Cerebellar nuclear complex (tissue), 1 donor: ENCODE data around the gene STOML1.
A peak's percentile ranks its signal among the peaks of the same experiment; 100 is the strongest.
"Not testable (repeated sequence)": the region's sequence is repeated elsewhere in the genome, so short reads cannot be mapped to it uniquely, and the experiment has no call there.

Source experiments
- DNase-seq, 2 experiments: peaks; one replicate each; lab custom pipeline; 2025; lab: John Stamatoyannopoulos, UW

The STOML1 gene

DNA sequence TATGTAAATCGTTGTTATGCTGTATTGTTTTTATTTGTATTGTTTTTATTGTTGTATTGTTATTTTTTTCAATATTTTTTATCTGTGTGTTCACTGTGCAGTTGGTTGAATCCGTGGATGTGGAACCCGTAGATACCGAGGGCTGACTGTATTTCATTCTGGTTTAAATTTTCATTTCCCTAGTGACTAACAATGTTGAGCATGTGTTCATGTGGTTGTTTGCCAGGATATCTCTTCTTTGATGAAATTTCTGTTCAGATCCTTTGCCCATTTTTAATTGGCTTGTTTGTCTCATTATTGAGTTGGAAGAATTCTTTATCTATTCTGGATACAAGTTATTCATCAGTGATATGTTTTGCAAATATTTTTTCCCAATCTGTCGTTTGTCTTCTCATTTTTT is 29.7 kb downstream of the STOML1 start:
- DNase-seq: no peak

DNA sequence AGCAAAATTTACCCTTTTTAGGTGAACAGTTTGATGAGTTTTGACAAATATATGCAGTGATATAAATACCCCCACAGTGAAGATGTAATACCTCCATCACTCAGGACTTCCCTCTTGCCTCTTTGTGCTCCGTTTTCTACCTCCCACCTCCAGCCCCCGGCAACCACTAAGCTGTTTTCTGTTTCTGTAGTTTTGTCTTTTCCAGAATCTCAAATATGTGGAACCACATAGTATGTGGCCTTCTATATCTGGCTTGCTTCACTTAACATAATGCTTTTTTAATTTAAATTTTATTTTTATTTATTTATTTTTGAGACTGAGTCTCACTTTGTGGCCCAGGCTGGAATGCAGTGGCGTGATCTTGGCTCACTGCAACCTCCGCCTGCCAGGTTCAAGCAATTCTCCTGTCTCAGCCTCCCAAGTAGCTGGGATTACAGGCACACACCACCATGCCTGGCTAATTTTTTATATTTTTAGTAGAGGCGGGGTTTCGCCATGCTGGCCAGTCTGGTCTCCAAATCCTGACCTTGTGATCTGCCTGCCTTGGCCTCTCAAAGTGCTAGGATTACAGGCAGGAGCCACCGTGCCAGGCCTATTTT is 31.5 kb downstream of the STOML1 start:
- not testable (repeated sequence) for DNase-seq

DNA sequence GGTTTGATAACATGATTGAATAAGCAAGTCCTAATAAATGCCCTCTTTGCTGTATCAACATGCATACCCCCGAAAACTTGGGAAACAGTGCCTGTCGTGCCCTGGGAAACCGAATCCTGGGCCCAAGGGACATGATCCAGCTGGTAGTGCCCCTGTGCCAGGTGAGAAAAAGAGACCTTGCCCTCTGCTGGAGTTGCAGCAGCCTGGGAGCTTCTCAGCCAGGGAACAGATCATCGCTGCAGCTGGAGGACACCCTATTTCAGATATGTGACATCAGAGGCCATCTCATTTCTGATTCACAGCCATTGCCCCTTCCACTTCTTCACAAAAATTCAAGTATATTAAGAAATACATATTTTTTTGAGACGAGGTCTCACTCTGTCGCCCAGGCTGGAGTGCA is 32.3 kb downstream of the STOML1 start:
- no peak for DNase-seq

DNA sequence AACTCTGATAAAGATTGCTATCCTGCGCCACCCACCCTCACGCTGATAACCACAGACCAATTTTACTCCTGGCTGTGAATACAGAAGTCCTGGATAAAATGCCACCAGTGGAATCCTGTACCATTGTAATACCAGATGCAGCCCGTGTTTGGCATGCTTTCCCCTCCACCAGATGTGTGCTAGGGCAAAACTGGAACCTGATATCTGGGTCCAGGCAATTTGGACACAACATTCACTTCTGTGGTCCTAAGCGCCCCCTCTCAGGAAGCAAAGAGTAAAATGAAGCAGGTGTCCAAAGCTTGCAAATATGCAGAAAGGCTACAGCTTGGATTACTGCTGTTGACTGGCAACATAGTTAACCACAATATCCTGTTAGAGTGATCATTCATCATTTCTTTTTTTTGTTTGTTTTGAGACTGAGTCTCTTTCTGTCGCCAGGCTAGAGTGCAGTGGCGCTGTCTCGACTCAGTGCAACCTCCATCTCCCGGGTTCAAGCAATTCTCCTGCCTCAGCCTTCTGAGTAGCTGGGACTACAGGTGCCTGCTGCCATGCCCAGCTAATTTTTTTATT is 33.0 kb downstream of the STOML1 start:
- DNase-seq: no peak

DNA sequence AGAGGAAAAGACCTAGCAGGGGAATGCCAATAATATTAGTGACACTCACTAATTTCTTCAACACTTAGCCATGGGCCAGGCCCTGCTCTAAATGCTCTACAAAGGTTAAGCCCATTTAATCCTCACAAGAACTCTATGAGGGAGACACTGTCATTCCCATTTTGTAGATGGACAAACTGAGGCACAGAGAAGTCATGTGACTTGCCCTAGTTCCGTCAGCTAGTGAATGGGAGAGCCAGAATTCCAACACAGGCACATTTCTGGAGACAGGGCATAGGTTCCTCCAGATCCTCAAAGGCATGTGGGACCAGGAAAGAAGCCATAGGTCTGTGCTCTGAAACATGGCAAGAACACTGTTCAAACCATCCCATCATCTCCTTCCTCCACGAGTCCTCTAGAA is 34.3 kb downstream of the STOML1 start:
- DNase-seq: no peak

DNA sequence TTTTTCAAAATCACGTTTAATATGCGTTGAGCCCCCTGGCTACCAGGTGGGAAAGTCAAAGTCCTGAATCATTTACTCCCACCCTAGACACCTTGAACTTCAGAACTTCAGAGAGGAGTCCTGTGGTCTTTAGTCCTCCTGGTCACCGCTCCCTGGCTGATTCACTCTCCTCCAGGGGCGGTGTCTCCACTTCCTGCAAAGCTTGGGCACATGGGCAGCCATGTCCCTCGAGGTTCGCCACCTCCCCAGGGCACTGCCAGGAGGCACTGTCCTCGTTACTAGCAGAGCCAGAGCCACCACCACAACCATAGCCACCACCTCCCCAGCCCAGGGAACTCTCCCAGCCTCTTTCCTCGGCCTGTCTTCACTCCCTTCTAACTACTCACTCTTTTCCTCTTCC is 34.8 kb downstream of the STOML1 start:
- no peak for DNase-seq

DNA sequence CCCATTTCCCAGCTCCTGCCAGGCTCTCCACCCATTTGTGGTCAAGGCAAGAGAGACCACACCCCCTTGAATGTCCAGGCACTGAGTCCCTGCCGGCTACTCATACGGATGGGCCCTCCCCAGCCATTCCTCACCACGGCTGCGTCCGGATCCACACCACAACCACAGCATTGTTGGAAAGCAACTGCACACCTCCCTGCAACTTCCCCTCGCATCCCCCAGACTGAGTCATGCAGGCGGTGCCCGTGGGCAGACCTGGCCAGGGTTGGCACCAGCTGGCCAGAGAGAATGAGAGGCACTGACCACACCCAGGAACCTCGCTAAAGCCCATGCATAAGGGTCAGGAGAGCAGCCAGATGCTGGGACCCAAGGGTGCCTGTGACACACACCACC is 35.4 kb downstream of the STOML1 start:
- no peak for DNase-seq

DNA sequence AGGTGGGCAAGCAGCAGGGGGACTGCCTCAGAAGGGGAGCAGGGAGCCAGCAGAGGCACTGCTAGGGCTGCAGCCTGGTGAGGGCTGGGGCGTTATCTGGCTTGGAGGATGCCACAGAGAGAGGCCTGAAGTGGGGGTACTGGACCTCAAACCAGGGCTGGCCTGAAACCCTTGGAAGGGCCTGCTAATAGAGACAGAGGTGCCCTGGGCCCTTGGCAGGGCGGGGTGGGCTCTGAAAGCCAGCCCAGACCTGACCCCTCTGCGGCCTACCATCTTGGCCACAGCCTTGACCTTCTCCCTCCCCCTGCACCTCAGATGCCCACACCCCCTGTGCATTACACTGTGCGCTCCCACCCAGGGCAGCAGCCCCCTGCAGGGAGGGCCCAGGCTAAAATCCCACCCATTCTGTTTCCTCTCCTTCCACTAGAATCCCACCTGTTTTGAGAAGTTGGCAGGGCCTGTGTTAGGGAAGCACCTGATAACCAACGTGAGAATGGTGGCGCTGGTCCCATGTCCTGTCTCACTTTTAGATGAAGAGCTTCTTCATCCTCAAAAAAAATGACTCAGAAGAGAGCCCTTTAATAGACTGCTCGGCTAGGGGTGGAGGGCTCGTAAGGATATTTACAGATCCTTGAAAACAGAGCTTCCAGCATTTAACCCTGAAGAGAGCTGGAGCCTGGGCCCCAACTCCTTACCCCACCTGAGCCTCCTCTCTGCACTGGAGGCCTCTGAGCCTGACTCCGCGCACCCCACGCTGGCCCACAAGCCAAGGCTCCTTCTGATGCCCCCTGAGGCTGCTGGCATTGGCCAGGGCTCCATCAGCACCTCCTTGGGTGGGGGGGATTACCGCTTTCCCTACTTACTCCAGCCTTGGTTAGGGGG is 36.0 kb downstream of the STOML1 start:
- no peak for DNase-seq

DNA sequence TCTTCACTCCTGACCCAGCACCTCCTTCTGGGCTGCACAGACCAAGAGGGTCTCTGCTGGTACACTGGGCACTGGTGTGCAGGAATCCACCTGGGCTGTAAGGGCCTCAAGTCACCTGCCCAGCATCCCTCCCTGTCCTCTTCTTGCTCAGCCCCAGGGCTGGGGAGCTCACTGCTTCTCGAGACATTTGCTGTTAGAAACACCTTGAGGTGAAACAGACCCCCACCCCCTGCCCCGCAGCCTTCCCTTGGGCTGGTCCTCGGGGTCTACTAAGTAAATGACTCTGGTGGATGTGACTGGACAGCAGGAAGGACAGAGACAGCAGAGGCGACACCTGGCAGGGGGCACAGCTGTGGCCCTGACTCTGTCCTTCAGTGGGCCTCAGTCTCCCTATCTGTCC is 36.8 kb downstream of the STOML1 start:
- DNase-seq: no peak

DNA sequence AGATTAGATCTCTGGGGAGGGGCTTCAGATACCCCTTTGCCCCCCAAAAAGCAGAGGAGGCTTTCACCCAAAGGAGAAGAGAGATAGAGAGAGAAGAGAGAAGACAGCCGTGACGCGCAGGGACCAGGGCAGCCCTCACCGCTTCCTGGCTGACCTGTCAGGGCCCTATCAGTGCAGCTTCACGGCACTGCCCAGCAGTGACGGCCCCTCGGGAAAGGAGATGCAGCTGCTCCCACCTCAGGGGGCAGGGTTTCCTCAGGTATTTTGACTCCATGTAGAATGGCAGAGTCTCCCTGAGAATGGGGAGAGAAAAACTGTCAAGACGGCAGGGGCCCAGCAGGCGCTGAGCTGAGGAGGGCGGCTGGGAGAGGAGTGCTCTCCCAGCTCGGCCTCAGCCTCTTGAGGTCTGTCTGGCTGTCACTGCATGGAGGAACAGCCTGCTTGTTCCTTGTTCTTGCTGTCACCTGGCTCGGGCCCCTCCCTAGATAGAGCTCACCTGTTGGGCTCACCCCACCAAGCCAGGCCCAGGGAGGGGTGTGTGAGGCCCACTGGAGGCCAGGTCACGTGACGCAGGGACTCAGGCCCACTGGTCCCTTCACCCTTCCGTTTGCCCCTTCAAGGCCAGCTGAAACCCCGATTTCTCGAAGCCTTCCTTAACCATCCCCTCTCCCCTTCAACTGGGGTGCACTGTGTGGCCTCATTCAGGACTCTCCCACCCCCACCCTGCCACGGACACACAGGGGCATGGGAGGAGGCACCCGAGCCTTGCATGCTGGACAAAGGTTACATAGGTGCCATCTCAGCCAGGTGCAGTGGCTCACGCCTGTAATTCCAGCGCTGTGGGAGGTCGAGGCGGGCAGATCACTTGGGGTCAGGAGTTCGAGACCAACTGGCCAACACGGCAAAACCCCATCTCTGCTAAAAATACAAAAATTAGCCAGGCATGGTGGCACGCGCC is 37.6 kb downstream of the STOML1 start:
- no peak for DNase-seq

DNA sequence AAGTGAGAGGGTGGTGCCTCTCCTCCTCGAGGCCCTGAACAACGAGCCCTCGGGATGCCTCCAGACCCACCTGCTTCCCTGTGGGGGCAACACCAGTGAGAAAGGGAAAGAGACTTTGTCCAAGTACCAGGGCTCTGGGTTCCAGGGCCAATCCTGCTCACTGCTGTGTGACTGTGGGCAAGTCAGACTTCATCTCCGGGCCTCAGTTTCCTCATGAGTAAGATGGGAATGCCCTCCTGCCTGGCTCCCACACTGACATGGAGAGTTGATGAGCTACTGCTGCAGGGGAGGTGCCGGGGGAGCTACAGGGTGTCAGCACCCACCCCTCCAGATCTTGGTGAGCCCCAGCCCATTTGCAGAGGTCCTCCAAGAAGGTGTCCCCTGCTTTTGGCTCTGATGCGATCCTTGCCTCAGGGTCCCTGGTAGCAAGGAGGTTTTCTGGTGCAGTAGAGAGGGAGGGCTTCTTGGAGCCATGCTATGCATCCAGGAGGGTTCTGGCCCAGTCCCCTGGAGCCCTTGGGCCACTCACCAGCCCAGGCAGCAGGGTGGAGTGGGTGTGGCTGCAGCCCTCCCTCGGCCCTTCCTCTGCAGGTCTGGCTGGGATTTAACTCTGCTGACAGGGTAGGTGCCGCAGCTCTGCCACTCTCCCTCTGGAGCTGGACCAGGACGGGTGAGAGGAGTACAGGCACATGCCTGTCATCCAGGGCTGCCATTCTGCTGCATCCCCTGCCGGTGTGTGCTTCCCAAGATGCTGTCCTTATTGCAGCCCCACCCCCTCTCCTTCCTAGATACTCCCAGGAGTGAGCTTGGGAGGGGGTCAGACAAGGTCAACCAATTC is 39.0 kb downstream of the STOML1 start:
- no peak for DNase-seq

DNA sequence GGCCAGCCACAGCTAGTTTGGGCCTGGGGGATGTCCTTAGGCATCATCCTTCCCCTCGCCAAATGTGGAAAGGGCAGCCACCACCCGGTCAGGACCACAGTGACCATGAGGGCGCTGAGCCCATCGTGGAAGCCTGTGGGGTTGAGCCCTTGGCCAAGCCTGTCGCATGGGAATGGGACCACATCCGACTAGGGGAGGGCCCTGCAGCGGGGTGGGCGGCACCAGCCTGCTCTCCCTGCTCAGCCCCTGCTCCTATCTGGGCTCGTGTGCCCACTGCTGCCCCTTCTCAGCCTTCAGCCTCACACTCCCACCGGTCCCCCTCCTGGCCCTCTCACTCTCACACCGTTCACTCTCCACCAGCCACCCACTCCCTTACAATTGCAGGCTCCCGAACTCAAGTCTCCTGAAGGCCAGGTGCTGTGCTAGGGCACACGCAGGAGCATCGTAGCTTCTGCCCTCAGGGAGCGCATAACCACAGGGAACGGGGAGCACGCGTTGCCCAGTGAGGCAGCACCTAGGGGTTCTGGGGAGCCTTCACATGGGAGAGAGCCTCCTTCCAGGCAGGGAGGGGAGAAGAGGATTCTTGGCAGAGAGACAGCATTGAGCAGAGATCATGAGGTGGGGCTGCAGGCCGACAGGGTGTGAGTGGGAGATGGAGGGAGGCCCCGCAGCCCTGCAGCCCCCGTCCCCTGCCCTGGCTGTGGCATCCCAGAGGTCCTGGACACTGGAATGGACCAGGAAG is 39.8 kb downstream of the STOML1 start:
- DNase-seq: no peak

DNA sequence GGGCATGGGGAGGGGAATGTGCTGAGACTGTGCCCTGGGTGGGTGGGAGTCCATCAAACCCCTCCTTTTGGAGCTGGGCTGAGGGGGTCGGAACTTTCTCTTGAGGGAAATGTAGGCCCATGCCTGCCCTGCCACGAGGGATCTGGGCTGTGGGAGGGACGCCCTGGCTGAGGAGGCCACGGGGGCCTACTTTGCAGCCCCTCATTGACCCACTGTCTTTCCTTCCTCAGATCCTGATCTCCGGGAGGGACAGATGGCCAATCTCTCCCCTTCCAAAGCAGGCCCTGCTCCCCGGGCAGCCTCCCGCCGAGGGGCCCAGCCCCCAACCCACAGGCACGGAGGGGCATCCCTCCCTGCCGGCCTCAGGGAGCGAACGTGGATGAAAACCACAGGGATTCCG is 40.5 kb downstream of the STOML1 start:
- DNase-seq: no peak

DNA sequence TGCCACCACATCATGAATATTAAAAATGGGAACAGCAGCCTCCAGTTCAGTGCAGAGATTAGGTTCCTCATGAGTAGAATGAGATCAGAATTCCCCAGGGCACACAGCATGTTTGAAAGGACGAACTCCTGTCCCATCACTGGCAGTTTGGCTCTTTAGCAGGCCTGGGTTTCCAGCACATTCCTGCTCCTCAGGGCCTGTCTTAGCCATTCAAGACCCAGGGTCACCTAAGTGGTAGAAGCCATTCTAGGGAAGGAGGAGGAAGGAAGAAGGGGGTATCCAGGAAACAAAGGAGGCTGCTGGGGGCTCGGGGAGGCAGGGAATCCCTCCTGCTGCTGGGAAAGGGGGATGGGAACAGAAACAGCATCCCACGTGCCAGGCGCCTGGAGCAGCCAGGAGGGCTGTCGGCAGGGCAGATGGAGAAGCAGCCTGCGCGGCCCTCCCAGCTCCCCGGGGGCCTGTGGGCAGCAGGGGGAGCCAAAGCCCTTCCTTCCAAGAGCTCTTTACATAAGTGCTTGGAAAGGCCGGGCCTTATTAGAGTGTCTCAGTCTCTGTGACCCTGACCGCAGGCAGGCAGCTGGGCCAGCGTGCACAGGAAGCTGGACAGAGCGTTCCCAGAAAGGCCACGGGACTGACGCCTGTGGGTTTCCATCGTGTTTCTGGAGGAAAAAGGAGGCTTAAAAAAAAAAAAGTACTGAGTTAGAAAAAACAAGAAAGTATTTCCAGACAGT is 41.1 kb downstream of the STOML1 start:
- peak in 1 of 2 experiments; percentile 51 for DNase-seq

DNA sequence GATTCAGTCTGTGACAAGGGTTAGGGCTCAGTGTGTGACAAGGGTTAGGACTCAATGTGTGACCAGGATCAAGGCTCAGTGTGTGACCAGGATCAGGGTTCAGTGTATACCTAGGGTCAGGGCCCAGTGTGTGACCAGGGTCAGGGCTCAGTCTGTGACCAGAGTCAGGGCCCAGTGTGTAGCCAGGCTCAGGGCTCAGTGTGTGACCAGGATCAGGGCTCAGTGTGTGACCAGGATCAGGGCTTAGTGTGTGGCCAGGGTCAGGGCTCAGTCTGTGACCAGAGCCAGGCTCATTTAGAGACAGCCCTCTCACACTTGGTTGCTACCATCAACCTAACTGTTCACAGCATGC is 41.6 kb downstream of the STOML1 start:
- no peak for DNase-seq

DNA sequence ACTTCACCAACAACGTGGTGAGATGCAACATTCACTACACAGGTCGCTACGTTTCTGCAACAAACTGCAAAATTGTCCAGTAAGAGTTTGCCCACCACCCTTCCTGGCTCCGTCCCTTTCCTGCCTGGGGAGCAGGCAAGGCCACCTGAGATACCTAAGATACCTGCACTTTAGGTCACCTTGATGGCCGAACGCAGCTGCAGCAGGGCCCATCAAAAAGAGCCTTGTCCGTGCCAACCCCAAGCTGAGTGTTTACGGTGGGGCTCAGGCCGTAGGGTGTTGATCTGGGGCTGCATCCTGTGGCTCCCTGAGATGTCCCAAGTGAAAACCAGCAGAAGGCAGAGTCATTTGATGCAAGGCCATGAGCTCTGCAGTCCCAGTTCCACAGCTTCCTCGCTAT is 42.6 kb downstream of the STOML1 start:
- no peak for DNase-seq

DNA sequence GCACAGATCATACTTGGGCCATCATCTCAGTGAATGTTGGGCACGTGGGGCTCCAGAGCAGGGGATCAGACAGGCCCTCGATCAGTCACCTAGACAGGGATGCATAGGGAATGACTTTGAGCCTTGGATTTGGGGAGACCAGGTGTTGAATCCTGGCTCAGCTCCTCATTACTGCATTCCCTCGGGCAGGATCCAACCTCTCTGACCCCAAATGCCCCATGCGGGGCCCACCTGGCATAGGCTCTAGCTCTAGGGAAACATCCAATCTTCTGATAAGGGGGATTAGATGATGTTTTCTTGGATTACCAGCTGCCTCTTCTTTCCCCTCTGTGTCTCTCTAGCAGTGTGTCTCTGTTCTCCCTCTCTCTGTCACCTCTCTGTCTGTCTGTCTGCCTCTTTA is 43.1 kb downstream of the STOML1 start:
- no peak for DNase-seq

DNA sequence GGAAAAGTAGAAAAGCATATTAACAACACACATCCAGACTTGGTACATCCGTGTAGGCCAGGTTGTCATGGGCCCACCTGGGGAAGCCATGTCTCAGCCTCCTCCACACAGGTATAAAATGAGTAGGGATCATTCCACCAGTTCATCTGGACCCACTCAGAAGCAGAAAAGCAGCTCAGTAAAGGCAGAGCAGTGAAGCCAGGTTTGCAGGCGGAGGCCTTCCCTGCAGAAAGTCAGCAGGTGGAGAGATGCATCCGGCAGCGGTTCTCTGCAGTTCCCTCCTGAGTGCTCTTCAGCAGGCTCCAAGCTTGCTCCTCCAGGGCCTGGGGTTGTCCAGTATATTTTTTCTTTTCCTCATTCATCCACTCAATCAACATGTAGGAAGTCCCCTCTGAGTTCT is 43.7 kb downstream of the STOML1 start:
- no peak for DNase-seq

DNA sequence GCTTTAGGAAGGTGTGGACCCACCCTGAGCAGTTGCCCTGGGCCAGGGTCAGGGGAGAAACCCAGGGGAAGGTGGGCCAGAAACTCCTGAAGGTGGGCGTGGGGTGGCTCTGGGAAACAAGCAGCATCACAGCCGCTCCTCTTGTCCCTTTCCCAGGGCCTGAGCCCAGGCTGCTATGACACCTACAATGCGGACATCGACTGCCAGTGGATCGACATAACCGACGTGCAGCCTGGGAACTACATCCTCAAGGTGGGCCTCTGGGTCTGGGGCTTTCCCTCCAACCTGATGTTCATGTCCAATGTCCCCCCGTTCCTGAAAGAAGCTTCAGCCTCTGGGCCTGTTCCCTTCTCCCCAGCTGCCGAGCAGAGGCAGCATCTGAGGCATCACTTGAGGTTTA is 44.4 kb downstream of the STOML1 start:
- no peak for DNase-seq

DNA sequence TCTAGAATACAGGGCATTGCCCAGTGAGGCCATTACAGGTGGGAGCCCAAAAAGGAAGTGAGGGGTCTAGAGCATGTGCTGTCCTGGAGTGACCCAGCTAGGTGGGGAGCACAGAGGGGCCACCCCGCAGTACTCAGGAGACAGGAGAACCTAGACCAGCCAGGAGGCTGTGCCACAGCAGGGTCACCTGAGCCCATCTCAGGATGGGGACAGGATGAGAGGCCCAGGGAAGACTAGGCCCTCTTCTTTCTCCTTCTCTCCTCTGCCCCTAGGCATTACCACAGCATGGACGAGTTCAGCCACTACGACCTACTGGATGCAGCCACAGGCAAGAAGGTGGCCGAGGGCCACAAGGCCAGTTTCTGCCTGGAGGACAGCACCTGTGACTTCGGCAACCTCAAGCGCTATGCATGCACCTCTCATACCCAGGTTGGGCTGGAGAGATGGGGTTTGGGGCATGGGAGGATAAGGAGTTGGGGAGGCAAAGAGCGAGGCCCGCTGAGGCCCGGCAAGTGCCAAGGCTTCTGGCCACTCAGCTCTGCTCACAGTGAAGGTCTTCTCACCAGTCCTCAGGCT is 45.2 kb downstream of the STOML1 start:
- DNase-seq: no peak
